Muscle of arm (tissue), 14 donors: ENCODE measurements around the gene NUDC. TPM values are rescaled to one million over a fixed set of nuclear protein-coding genes. Genes with fewer than 3 reads are reported as not detected.
"Not testable (repeated sequence)": the region's sequence is repeated elsewhere in the genome, so short reads cannot be mapped to it uniquely, and the experiment has no call there.

ENCODE experiments used
- DNase-seq: peaks from one replicate; pipeline ENCODE4 v3.0.0-alpha.2; 2013
- long read RNA-seq, 11 donors: transcript quantifications; one replicate each; lab custom pipeline, GENCODE V29; 2026
- polyA plus RNA-seq, 12 donors: library from polyadenylated mRNA; unstranded; fragments of 120-200 nt; gene quantifications; one replicate each; pipeline ENCODE4 v1.2.1, GENCODE V29; 2013; ENCODE audit not compliant: insufficient read length in 12 of 12

Gene NUDC
- 10 to 100 TPM in 11 of 12 donors, not detected in 1; 42.2 to 61.8 (median 53.1) TPM for polyA plus RNA-seq
- long read RNA-seq, donor 1, transcript NUDC-201 (9 exons, 1,800 nt), result major isoform, 34 of 76 reads
- long read RNA-seq, donor 1, partial matches to known transcripts, result 41 of 76 reads
- long read RNA-seq, donor 1, other reads (novel, unspliced or antisense), result 0 of 76 reads
- long read RNA-seq, donor 2, transcript NUDC-201 (9 exons, 1,800 nt), result major isoform, 40 of 54 reads
- long read RNA-seq, donor 2, partial matches to known transcripts, result 14 of 54 reads
- long read RNA-seq, donor 2, other reads (novel, unspliced or antisense), result 0 of 54 reads
- long read RNA-seq, donor 3, transcript NUDC-201 (9 exons, 1,800 nt), result major isoform, 17 of 25 reads
- long read RNA-seq, donor 3, partial matches to known transcripts, result 8 of 25 reads
- long read RNA-seq, donor 3, other reads (novel, unspliced or antisense), result 0 of 25 reads
- long read RNA-seq, donor 4, partial matches to known transcripts, result 7 of 10 reads
- long read RNA-seq, donor 4, other reads (novel, unspliced or antisense), result 0 of 10 reads
- long read RNA-seq, donor 5, transcript NUDC-201 (9 exons, 1,800 nt), result major isoform, 34 of 49 reads
- long read RNA-seq, donor 5, partial matches to known transcripts, result 15 of 49 reads
- long read RNA-seq, donor 5, other reads (novel, unspliced or antisense), result 0 of 49 reads
- long read RNA-seq, donor 6, transcript NUDC-201 (9 exons, 1,800 nt), result major isoform, 21 of 31 reads
- long read RNA-seq, donor 6, partial matches to known transcripts, result 10 of 31 reads
- long read RNA-seq, donor 6, other reads (novel, unspliced or antisense), result 0 of 31 reads
- long read RNA-seq, donor 7, transcript NUDC-201 (9 exons, 1,800 nt), result major isoform, 16 of 27 reads
- long read RNA-seq, donor 7, partial matches to known transcripts, result 11 of 27 reads
- long read RNA-seq, donor 7, other reads (novel, unspliced or antisense), result 0 of 27 reads
- long read RNA-seq, donor 8, transcript NUDC-201 (9 exons, 1,800 nt), result major isoform, 46 of 62 reads
- long read RNA-seq, donor 8, partial matches to known transcripts, result 14 of 62 reads
- long read RNA-seq, donor 8, other reads (novel, unspliced or antisense), result 0 of 62 reads
- long read RNA-seq, donor 9, transcript NUDC-201 (9 exons, 1,800 nt), result major isoform, 20 of 27 reads
- long read RNA-seq, donor 9, partial matches to known transcripts, result 5 of 27 reads
- long read RNA-seq, donor 9, other reads (novel, unspliced or antisense), result 0 of 27 reads
- long read RNA-seq, donor 10, transcript NUDC-201 (9 exons, 1,800 nt), result major isoform, 35 of 46 reads
- long read RNA-seq, donor 10, partial matches to known transcripts, result 7 of 46 reads
- long read RNA-seq, donor 10, other reads (novel, unspliced or antisense), result 0 of 46 reads
- long read RNA-seq, donor 11, transcript NUDC-201 (9 exons, 1,800 nt), result major isoform, 37 of 54 reads
- long read RNA-seq, donor 11, partial matches to known transcripts, result 16 of 54 reads
- long read RNA-seq, donor 11, other reads (novel, unspliced or antisense), result 0 of 54 reads

DNA sequence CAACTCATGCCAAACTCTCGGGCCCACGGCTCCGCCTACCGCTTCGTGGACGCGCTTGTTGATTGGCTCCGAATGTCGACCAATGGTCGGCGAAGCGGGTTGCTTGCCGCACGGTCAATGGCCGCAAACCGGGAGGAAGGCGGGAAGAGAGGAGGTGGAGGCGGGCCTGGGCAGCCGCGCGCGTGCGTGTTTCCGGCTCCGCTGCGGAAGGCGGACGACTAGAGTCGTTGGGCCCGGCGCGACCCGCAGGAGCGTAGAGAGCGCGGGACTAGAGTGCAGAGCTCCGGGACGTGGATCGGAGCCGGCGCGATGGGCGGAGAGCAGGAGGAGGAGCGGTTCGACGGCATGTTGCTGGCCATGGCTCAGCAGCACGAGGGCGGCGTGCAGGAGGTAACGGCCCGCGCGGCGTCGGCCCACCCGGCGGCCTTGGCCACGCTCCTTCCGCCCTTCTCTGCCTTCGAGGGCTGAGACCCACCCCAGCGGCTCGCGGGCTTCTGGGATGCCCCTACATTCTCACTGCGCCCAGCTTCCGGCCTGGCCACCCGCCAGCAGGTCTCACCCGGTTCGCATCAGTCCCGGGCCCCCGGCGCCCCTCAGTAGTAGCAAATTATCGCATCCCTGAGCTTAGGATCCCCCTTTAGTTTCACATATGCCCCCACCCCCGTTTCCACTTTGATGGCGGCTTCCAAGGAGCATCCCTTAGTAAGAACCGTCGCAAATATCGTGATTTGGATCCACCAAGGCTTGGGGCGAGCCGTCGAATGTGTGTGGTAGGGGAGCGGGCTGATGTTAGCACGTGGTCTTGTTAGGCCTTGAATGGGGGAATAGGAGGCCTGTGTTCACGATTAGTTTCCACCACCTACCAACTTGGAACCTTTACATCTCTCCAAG is at the start of gene NUDC:
Gene NUDC, plus strand, starts transcription at position 204 of the 891 bp plus-strand sequence. Its CDS starts 106 bp downstream, at position 310.
- peak; percentile 97 for DNase-seq

DNA sequence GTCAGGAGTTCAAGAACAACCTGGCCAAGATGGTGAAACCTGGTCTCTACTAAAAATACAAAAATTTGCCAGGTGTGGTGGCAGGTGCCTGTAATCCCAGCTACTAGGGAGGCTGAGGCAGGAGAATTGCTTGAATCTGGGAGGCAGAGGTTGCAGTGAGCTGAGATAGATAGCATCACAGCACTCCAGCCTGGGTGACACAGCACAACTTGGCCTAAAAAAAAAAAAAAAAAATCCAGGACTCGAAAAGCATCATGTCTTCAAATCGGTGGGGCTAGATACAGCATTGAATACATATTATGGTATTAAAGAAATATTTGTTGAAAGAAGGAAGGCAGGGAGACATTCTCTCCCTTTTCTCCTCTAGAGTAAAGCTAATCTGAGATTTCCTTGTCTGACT is 48.4 kb upstream of the NUDC start:
- not testable (repeated sequence) for DNase-seq

DNA sequence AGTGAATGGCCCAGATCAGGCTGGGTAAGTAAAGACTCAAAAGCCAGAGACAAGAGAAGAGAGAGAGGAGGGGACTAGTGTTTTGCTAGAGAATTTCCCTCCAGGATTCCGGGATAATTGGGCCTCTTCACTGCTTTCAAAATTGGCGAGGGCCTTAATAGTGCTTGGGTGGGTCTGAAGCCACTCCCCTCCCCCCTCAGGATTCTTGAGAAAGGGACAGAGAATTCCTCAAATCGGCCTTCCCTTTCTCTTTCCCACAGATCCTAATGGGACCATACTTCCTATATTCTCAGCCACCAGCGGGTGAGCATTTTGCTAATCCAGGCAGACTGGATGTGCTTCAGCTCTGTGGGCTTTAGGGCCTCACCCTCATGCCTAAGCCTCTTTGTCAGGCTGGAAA is 46.6 kb upstream of the NUDC start:
- no peak for DNase-seq

DNA sequence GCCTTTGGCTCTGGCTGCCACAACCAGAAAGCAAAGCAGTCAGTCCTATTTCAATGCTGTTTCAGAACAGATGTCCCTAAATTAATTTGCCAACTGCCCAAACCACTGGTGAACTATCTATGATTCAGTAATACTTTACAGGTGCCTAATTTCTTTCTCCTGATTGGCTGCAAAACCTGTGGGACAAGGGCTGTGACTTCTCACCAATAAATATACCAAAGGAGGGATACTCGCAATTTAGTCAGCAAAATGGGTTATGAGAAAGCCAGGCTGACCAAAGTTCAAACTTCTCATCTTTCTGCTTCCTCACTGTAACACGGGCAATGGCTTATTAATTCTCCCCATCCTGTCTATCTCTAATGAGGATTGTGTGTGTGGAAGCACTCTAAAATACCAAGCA is 44.2 kb upstream of the NUDC start:
- DNase-seq, result no peak

DNA sequence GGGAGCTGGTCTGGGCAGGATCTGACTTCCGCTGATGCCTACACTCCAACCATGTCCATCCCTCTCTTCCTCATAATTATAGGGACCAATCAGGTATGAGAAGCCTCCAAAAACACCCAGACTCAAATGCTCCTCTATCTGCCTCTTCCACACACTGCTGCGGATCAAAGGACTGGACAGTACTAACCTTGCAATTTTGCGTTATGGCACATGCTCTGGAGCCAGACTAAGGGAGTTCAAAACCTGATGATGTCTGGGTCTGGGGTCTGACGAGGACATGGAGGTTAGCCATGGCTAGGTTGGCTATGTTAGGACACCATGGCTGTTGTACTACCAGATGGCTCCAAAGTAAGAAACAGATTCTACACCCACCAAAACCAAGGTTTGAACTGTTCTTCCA is 41.8 kb upstream of the NUDC start:
- DNase-seq, result no peak

DNA sequence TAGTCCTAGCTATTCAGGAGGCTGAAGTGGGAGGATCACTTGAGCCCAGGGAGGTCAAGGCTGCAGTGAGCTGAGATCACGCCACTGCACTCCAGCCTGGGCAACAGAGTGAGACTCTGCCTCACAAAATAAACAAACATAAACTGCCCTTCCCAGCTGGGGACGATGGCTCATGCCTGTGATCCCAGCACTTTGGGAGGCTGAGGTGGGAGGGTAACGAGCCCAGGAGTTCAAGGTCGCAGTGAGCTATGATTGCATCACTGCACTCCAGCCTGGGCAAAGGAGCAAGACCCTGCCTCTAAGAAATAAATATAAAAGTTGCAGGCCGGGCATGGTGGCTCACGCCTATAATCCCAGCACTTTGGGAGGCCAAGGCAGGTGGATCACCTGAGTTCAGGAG is 39.9 kb upstream of the NUDC start:
- DNase-seq, result not testable (repeated sequence)

DNA sequence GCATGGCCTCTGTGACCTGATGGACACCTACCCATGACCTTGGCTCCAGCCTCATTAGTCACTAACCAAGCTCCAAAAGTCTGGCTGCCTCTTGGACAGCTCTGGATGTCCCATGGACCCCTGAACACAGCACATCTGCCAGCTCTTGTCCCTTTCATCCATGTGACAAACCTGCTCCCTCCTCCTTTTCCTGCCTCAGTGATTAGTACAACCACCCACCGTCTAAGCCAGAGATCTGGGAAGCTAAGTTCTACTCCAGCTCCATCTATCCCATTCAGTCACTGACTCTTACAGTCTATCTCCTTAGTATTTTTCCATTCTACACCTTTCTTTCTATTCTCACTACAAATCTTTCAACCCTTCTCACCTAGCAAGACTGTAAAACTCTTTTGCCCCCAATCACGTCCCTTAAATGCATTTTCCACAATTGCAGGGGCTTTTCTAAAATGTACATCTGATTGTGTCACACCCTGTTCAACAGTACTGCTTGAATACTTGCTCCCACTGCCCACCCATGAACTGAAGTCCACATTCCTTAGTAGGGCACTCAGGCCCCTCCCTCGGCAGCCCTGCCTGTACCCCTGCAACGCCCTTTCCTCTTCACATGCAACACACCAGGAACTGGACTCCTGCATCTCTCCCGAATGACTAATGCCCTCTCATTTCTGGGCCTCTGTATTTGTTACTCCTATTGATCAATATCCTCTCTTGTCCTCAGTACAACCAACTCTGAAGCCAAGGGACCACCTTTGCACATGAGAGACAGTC is 38.7 kb upstream of the NUDC start:
- no peak for DNase-seq

DNA sequence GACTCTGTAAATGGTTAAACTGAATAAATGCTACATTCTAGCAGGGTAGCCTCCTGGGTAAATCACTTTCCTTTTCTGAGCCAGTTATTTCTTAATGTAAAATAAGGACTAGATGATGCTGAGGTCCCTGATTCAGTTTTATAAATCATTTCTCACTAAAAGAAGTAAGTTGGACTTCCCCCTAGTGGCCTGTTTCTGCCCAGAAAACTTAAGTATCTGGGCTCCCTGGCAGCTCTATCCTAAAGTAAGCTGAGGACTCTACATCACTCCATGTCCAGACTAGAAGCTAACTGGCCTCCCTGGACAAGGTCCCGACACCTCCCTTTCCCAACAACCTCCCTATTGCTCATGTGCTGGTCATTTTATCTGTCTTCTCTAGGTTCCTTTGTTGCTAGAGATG is 34.4 kb upstream of the NUDC start:
- DNase-seq, result no peak

DNA sequence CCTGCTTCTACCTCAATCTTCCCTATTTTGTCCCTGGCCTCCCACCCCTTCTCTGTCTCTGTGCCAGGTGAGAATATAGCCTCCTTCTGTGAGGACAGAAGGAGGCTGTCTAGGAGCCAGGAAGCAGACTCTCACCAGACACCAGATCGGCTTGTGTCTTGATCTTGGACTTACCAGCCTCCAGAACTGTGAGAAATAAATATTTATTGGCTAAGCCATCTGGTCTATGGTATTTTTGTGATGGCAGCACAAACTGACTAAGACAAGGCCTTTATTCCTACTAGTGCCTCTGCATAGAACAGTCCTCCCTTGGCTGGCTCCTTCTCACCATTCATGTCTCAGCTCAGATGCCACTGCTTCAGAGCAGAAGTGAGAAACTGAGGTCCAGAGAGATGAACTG is 33.3 kb upstream of the NUDC start:
- DNase-seq, result no peak

DNA sequence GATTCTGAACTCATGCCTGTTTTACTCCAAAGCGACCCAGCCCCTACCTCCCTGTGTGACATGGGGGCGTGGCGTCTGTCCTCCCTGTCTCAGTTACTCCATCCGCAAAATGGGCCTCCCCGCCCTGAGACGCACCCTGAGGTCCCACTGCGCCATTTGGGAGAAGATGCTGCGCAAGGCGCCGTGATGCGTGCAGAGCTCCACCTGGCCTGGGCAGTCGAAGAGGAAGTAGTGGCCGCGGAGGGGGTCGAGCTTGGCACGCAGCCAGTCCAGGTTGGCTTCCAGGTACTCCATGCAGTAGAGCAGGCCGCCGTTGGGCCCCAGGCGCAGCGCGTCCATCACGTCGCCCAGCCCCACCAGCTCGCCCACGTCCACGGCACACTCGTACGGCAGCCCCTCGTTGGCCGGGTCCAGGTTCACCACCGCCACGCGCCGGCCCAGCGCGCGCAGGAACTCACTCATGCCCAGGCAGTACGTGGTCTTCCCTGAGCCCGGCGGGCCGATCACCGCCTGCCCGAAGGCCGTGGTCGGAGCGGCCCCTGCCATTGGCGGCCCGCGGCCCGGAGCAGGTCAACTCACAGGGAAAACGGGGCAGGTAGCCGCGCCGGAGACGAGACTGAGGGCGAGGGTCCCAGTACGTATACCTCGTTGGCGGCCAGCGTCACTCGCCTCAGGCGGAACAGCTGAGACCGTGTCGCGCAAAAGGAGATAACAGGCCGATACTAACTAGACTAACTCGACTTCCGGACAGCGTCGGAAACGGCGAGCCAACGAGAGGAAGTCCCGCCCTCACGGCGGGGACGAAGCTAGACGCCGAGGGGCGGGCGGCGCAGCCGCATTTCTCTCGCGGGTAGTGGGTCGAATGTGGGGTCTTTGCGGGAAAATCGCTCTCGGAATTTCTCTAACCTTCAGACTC is 31.7 kb upstream of the NUDC start, which contains the start of gene GPN2:
Gene GPN2, minus strand, starts transcription at position 733 of the 916 bp plus-strand sequence. Its CDS starts 187 bp downstream, at position 546.
- peak; percentile 88 for DNase-seq

DNA sequence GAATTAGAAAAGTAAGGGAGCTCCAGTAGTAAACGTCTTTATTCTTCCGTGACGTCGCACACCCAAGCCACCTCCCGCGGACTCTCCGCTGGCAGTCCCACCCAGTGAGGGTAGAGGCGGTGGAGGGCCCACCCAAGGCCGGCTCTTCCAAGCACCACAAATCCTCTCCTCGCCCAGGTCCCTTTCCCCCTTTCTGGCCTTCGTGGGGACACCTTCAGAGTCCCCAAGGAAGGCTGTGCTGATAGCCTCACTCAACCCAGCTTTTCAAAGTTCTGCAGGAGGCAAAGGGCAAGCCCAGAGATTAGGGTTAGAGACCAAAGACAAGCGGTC is 31.1 kb upstream of the NUDC start:
- DNase-seq, result no peak

DNA sequence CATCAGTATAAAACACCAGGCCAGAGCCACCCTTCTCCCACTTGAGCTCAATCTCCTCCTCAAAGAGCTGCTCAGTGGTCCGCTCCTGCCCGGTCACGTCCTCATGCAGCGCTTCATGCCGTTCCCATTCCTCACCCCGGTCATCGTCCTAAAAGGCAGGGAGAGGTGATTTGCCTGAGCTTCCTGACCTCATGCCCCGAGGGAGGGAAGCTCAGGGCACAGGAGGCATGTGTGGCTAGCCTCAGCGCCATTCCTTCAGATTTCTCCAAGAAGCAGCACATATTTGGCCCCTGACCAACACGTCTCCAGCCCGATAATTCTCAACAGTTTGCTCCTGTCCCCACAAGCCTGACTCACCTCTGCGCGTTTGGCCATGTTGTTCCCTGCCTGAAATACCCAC is 27.3 kb upstream of the NUDC start:
- DNase-seq, result no peak

DNA sequence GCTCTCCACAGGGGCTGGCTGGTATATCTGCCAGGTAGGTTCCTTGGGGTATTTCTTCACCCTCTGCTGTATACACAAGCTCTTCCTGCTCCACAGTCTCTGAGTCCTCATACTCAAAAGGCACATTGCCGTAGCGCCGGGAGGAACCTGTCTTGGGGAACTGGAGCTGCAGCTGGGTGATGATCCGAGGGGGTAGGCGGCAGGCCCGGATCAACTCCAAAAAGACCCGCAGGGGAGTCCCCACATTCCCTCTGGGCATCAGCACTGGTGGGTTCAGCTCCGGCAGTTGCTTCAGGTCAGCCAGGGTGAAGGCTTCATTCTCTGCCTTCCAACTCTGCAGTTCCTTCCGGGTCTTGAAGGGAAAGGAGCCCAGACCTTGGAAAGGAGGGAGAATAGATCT is 24.2 kb upstream of the NUDC start:
- DNase-seq, result no peak

DNA sequence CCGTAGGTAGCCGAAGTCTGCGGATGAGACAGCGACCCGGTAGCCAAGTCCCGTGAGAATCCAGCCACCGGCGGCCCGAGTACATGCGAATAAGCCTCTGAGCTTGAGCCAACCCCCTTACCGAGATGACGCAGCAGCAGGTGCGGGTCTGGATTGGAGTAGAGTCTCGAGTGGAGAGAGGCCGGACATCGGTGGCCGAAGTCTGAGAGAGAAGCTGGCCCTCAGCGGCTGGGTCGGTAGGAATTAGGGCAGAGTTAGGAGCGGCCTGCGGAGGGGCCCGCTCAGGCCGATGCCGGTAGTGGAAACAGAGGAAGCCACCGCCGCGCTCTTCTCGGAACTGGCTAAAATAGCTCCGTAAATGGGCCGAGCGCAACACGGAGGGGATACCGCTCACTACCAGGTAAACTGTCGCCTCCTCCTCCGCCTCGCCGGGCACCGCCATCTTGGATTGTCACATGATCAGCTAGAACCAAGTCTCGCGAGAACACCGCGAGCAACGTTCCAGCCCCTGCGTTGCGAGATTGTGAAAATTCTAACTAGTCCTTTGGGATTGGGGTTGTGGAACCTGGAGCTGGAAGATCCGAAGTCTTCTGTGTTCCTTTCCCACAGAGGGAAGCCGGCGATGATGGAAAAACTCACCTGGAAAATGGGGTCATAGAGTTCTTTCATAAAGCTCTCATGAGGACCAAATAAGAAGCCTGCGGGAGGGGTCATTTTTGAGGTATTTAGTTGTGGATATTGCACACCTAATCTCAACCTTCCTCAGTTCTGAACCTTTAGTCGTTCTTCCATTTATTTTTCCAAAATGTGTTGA is 21.3 kb upstream of the NUDC start, which contains the start of gene GPATCH3:
Gene GPATCH3, minus strand, starts transcription at position 467 of the 814 bp plus-strand sequence. Its CDS starts 25 bp downstream, at position 442.
- peak; percentile 94 for DNase-seq

DNA sequence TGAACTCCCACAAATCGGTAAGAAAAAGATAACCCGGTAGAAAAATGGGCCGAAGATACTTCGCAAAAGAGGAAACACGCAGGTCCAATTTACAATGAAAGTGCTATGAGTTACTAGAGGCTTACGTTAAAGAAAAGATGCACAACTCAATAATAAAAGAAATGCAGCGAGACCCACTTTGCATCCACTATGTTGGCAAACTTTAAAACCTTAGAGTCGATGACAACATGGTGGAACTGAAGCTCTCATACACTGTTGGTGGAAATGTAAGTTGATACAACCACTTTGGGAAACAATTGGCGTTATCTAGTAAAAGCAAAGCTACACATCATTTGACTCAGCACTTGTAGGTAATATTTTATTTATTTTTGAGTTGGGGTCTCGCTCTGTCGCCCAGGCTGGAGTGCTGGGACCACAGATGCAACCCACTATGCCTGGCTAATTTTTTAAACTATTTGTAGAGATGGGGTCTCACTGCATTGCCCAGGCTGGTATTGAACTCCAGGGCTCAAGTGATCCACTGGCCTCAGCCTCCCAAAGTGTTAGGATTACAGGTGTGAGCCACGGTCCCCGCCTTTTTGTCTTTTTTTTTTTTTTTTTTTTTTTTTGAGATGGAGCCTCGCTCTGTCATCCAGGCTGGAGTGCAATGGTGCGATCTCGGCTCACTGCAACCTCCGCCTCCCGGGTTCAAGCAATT is 20.6 kb upstream of the NUDC start:
- no peak for DNase-seq

DNA sequence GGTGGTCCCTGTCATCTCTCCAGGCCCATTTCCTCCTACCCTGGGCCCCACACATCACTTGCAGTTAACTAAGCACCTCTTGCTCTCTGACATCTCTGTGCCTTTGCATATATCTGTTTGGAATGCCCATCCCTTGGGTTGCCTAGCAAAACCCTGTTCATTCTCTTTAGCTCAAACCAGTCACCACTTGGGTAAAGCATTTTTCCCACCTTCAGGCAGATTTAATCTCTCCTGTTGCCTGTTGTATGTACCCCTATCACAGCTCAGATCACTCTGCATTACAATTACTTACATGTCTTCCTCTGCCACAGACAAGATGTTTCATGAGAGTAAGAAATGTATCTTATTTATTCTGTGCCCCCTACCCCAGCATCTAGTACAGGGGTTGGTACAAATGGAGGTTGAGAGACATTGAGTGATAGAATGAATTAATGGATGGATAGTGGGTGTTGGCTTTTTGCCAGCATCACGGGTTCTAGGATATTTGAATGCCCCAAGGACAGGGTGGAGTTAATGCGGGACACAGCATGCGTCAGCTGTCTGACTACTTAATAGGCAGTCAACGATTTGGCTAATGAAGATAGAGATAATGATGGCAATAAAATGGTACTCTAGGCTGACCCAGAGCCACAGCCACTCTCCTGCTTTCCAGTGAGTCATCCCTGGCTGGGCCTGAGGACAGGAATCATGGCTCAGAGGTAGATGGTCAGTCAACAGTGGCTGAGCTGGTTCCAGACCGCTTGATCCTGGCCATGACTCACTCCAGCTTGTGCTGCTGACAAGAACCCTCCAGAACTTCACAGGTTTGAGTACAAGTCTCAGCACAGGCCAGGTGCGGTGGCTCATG is 14.2 kb upstream of the NUDC start:
- DNase-seq, result no peak
